Hepatocyte (in vitro differentiated cells): ENCODE results near the gene MED29. TPM values are rescaled to one million over a fixed set of nuclear protein-coding genes. Genes with fewer than 3 reads are reported as not detected.

Experiments
- DNase-seq: peaks from one replicate; pipeline ENCODE4 v3.0.0-alpha.2; 2016; ENCODE audit warnings: low spot score
- H2AFZ ChIP-seq: fragments of 200-600 bp; sonication (generic); 2 replicates; pipeline ENCODE4 v1.6.0; 2016; ENCODE audit warnings: antibody characterized with exemption, mild to moderate bottlenecking
- H3K27ac ChIP-seq: fragments of 200-600 bp; sonication (generic); 2 replicates; pipeline ENCODE4 v1.5.1; 2016; ENCODE audit warnings: mild to moderate bottlenecking
- H3K27me3 ChIP-seq: fragments of 200-600 bp; sonication (generic); 2 replicates; pipeline ENCODE4 v1.6.1; 2016
- H3K36me3 ChIP-seq: fragments of 200-600 bp; sonication (generic); replicated peaks from 2 replicates; pipeline ENCODE4 v1.5.1; 2016; ENCODE audit warnings: low read depth; ENCODE audit not compliant: insufficient read depth
- H3K4me1 ChIP-seq: fragments of 200-600 bp; sonication (generic); 2 replicates; pipeline ENCODE4 v1.5.1; 2016; ENCODE audit warnings: mild to moderate bottlenecking, moderate library complexity; ENCODE audit not compliant: insufficient read depth
- H3K4me2 ChIP-seq: fragments of 200-600 bp; sonication (generic); 2 replicates; pipeline ENCODE4 v1.6.0; 2016
- H3K4me3 ChIP-seq: fragments of 200-600 bp; sonication (generic); 2 replicates; pipeline ENCODE4 v1.5.1; 2016; ENCODE audit warnings: mild to moderate bottlenecking
- H3K79me2 ChIP-seq: fragments of 200-600 bp; sonication (generic); 2 replicates; pipeline ENCODE4 v1.6.0; 2017; ENCODE audit warnings: mild to moderate bottlenecking
- H3K9me2 ChIP-seq: fragments of 200-600 bp; sonication (generic); replicated peaks from 2 replicates; pipeline ENCODE4 v1.6.0; 2017; ENCODE audit warnings: mild to moderate bottlenecking; ENCODE audit not compliant: insufficient read depth
- H3K9me3 ChIP-seq: fragments of 200-600 bp; sonication (generic); 2 replicates; pipeline ENCODE4 v1.5.1; 2016; ENCODE audit warnings: low read depth, mild to moderate bottlenecking
- H4K20me1 ChIP-seq: fragments of 200-600 bp; sonication (generic); 2 replicates; pipeline ENCODE4 v1.6.0; 2016; ENCODE audit warnings: mild to moderate bottlenecking; ENCODE audit not compliant: insufficient read depth, poor library complexity, severe bottlenecking
- CTCF ChIP-seq: fragments of 200-600 bp; sonication (generic); IDR thresholded peaks from 2 replicates; pipeline ENCODE4 v1.5.1; 2016; ENCODE audit warnings: antibody characterized with exemption, mild to moderate bottlenecking; ENCODE audit not compliant: poor library complexity
- EZH2 ChIP-seq: fragments of 200-600 bp; sonication (generic); IDR thresholded peaks from 2 replicates; pipeline ENCODE4 v1.6.1; 2016; ENCODE audit warnings: antibody characterized with exemption, mild to moderate bottlenecking, borderline replicate concordance
- EZH2phosphoT487 ChIP-seq: fragments of 200-600 bp; sonication (generic); IDR thresholded peaks from one replicate; pipeline ENCODE4 v1.6.1; 2018; ENCODE audit warnings: antibody characterized with exemption, mild to moderate bottlenecking, low read depth, moderate library complexity; ENCODE audit not compliant: unreplicated experiment, severe bottlenecking
- WGBS: methylation state at CpG from one replicate; pipeline ENCODE4 v1.1.6; 2016; ENCODE audit warnings: low lambda C conversion rate; ENCODE audit errors: missing lambda C conversion rate; 5-methylcytosine and 5-hydroxymethylcytosine counted together
- polyA plus RNA-seq: library from polyadenylated mRNA; unstranded; fragments of >200 nt; fragmentation: Nextera tagmentation; extraction: Ambion mirVana; gene quantifications from 2 replicates; pipeline ENCODE4 v1.2.1, GENCODE V29; 2016
- total RNA-seq: library from RNA; depleted of rRNA; stranded (reverse); fragments of >200 nt; gene quantifications from 2 replicates; pipeline ENCODE4 v1.2.3, GENCODE V29; 2014

The MED29 gene
- total and polyA plus RNA-seq, 2 experiments from 2014 or later: 18.9 to 38.6 TPM

DNA sequence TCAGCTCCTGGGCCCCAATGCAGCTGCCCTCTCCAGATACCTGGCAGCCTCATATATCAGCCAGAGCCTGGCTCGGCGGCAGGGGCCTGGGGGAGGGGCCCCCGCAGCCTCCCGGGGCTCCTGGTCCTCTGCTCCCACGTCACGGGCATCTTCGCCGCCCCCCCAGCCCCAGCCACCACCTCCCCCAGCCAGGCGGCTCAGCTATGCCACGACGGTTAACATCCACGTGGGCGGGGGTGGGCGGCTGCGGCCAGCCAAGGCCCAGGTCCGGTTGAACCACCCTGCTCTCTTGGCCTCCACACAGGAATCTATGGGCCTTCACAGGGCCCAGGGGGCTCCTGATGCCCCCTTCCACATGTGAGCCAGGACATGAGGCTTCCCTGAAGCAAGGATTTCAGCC is 33.8 kb downstream of the MED29 start:
- WGBS: 88% methylated on average over 9 of the region's 16 CpGs
- Histone ChIP-seq H3K79me2 (peaks cover 3% of the 10 kb centered on the region), H3K4me2 (no peak overlapping the region), H3K9me2 (no peaks in the 10 kb centered on the region), H3K36me3 (no peaks in the 10 kb centered on the region), H4K20me1 (no peaks in the 10 kb centered on the region), H3K27ac (no peak overlapping the region), H3K9me3 (no peaks in the 10 kb centered on the region), H2AFZ (no peak overlapping the region), H3K27me3 (no peaks in the 10 kb centered on the region), H3K4me1 (peaks cover 20% of the 10 kb centered on the region), H3K4me3 (no peak overlapping the region)
- TF ChIP-seq EZH2 (no peak), EZH2phosphoT487 (no peak), CTCF (no peak)
- no peak for DNase-seq

DNA sequence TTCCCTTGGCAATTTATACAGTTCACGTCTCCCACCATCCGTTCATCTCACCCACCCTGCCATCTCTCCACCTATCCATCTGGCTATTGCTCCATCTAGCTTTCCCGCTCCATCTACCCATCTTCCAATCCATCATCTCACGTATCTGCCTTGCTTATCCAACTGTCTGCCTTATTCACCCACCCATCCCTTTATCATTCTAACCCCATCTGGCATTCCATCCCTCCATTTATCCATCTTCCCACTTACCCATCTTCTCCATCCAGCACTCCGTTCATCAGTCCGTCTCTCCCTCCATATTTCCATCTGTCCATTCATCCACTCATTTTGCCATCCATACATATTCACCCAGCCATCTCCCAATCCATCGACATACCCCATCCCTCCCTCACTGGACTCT is 34.6 kb downstream of the MED29 start:
- H3K36me3 ChIP-seq: no peaks in the 10 kb centered on the region
- no peaks in the 10 kb centered on the region for H3K9me2 ChIP-seq
- H3K79me2 ChIP-seq: peaks cover 3% of the 10 kb centered on the region
- H3K27me3 ChIP-seq: no peaks in the 10 kb centered on the region
- TF ChIP-seq EZH2: no peak
- no peak for TF ChIP-seq CTCF
- TF ChIP-seq EZH2phosphoT487: no peak
- no peak overlapping the region for H3K4me3 ChIP-seq
- no peaks in the 10 kb centered on the region for H4K20me1 ChIP-seq
- H3K27ac ChIP-seq: no peak overlapping the region
- H3K4me2 ChIP-seq: no peak overlapping the region
- no peak for DNase-seq
- H3K9me3 ChIP-seq: no peaks in the 10 kb centered on the region
- 92% methylated on average over 7 of the region's 7 CpGs for whole genome bisulfite sequencing
- no peak overlapping the region for H2AFZ ChIP-seq
- peaks cover 20% of the 10 kb centered on the region for H3K4me1 ChIP-seq

- Histone ChIP-seq H3K4me2 (no peak overlapping the region), H3K4me3 (no peak overlapping the region), H3K79me2 (peaks cover 3% of the 10 kb centered on the region), H3K4me1 (peaks cover 20% of the 10 kb centered on the region), H3K9me3 (no peaks in the 10 kb centered on the region), H3K9me2 (no peaks in the 10 kb centered on the region), H3K36me3 (no peaks in the 10 kb centered on the region), H3K27ac (no peak overlapping the region), H3K27me3 (no peaks in the 10 kb centered on the region), H2AFZ (no peak overlapping the region), H4K20me1 (no peaks in the 10 kb centered on the region)
- 91% methylated on average over 5 of the region's 5 CpGs for WGBS
- DNase-seq: no peak
- no peak for TF ChIP-seq EZH2
- TF ChIP-seq CTCF: no peak
- TF ChIP-seq EZH2phosphoT487: no peak
Measured at GRCh38 chr19:39426170-39426569, 35.0 kb downstream of the MED29 start.

- H3K27me3 ChIP-seq: no peaks in the 10 kb centered on the region
- H3K4me2 ChIP-seq: peak overlapping the region; percentile 61
- H3K4me1 ChIP-seq: peaks cover 20% of the 10 kb centered on the region
- no peaks in the 10 kb centered on the region for H3K9me2 ChIP-seq
- no peak for DNase-seq
- no peaks in the 10 kb centered on the region for H3K36me3 ChIP-seq
- H2AFZ ChIP-seq: no peak overlapping the region
- no peaks in the 10 kb centered on the region for H4K20me1 ChIP-seq
- WGBS: 96% methylated on average over 11 of the region's 11 CpGs
- TF ChIP-seq EZH2phosphoT487: no peak
- TF ChIP-seq CTCF: no peak
- no peak for TF ChIP-seq EZH2
- H3K9me3 ChIP-seq: no peaks in the 10 kb centered on the region
- H3K27ac ChIP-seq: peak overlapping the region; percentile 90
- peaks cover 3% of the 10 kb centered on the region for H3K79me2 ChIP-seq
- no peak overlapping the region for H3K4me3 ChIP-seq
Measured at GRCh38 chr19:39427707-39428106, 36.5 kb downstream of the MED29 start.
